Neural crest cell (in vitro differentiated cells): Measurements from ENCODE around the gene ADCK1. TPM values are rescaled to one million over a fixed set of nuclear protein-coding genes. Genes with fewer than 3 reads are reported as not detected.
"Not testable (repeated sequence)": the region's sequence is repeated elsewhere in the genome, so short reads cannot be mapped to it uniquely, and the experiment has no call there.

Experiments
- DNase-seq: peaks from one replicate; pipeline ENCODE4 v3.0.0; 2021; ENCODE audit warnings: low read depth, mixed read lengths, low spot score
- H3K27ac Mint-ChIP-seq: one replicate; pipeline ENCODE4 v1.8.0; 2021; ENCODE audit warnings: mild to moderate bottlenecking, mixed read lengths; ENCODE audit not compliant: unreplicated experiment
- H3K27me3 Mint-ChIP-seq: 2 replicates; pipeline ENCODE4 v1.8.0; 2021; ENCODE audit warnings: low read depth, mild to moderate bottlenecking, mixed read lengths
- H3K36me3 Mint-ChIP-seq: 2 replicates; pipeline ENCODE4 v1.8.0; 2021; ENCODE audit warnings: low read depth, mild to moderate bottlenecking, mixed read lengths
- H3K4me1 Mint-ChIP-seq: 2 replicates; pipeline ENCODE4 v1.8.0; 2021; ENCODE audit warnings: mixed read lengths
- H3K4me3 Mint-ChIP-seq: one replicate; pipeline ENCODE4 v1.8.0; 2021; ENCODE audit warnings: mild to moderate bottlenecking, mixed read lengths
- H3K9me3 Mint-ChIP-seq: 2 replicates; pipeline ENCODE4 v1.8.0; 2021; ENCODE audit warnings: mixed read lengths
- total RNA-seq: library from RNA; stranded (reverse); gene quantifications from 2 replicates; pipeline ENCODE4 v1.2.1, GENCODE V29; 2021
- TF ChIP-seq, protein P1 (sequence below): fragments of 200-600 bp; sonication (generic); conservative IDR thresholded peaks from 2 replicates; pipeline ENCODE4 v1.5.0; 2021; ENCODE audit warnings: antibody characterized with exemption, mild to moderate bottlenecking

Gene ADCK1
- total RNA-seq, 1 donor from 2014 or later = 9.0 TPM

DNA sequence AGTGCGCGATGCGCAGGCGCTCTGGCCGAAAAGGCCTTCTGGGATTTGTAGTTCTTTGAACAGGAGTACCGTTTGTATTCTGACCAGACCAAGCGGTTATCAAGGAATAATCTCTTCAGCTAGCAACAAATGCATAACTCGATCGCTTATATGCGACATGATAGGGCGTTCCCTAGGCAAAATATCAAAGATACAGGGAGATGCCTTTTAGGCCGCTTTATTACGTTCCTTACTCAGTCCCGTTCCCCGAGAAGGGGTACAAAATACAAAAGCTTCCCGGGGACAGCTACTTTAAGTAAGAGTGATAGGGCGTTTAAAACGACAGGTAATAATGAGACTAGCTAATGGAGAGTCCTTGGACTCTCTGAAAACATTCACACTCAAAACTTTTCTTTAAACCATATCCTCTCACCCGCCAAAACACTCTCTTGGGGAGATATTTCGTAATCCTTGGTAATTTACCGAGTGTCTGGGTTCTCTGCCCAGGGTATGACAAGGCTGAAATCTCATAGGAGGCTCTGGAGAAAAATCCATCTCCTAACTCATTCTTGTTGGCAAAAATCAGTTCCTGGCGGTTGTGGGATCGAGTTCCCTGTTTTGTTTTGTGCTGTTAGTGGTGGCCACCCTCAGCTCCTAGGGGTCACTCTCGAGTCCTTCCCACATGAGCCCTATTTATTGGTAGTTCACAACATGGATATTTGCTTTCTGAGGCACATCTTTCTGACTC is 38.5 kb upstream of the ADCK1 start:
- Mint-ChIP-seq H3K4me3 (peak overlapping the region; percentile 99), H3K27ac (peak overlapping the region; percentile 99), H3K27me3 (no peaks in the 10 kb centered on the region), H3K4me1 (peaks cover 39% of the 10 kb centered on the region), H3K36me3 (peaks cover 7% of the 10 kb centered on the region), H3K9me3 (no peaks in the 10 kb centered on the region)
- TF ChIP-seq, protein P1, sequence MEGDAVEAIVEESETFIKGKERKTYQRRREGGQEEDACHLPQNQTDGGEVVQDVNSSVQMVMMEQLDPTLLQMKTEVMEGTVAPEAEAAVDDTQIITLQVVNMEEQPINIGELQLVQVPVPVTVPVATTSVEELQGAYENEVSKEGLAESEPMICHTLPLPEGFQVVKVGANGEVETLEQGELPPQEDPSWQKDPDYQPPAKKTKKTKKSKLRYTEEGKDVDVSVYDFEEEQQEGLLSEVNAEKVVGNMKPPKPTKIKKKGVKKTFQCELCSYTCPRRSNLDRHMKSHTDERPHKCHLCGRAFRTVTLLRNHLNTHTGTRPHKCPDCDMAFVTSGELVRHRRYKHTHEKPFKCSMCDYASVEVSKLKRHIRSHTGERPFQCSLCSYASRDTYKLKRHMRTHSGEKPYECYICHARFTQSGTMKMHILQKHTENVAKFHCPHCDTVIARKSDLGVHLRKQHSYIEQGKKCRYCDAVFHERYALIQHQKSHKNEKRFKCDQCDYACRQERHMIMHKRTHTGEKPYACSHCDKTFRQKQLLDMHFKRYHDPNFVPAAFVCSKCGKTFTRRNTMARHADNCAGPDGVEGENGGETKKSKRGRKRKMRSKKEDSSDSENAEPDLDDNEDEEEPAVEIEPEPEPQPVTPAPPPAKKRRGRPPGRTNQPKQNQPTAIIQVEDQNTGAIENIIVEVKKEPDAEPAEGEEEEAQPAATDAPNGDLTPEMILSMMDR = peak; percentile 37
- DNase-seq = peak; percentile 12

DNA sequence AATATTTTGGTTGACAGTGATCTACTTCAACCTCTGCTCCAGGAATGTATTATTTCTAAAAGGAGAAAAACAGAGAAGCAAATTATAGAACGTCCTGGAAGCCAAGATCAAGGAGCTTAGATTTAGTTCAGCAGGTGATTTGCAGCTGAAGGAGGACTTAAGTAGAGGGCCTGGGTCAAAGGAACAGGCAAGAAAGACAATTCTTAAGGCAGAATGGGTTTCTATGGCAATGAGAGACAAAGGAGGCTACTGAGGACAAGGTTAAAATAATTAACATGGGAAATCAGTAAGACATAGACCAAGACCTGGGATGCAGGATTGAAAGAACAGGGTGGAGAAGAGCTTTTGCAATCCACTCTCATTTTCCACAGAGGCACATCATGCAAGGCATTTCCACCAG is 36.6 kb upstream of the ADCK1 start:
- Mint-ChIP-seq H3K4me1 (peaks cover 32% of the 10 kb centered on the region), H3K27me3 (no peaks in the 10 kb centered on the region), H3K4me3 (peak overlapping the region; percentile 34), H3K36me3 (peaks cover 4% of the 10 kb centered on the region), H3K27ac (no peak overlapping the region), H3K9me3 (no peaks in the 10 kb centered on the region)
- no peak for DNase-seq
- TF ChIP-seq, protein P1 = no peak

DNA sequence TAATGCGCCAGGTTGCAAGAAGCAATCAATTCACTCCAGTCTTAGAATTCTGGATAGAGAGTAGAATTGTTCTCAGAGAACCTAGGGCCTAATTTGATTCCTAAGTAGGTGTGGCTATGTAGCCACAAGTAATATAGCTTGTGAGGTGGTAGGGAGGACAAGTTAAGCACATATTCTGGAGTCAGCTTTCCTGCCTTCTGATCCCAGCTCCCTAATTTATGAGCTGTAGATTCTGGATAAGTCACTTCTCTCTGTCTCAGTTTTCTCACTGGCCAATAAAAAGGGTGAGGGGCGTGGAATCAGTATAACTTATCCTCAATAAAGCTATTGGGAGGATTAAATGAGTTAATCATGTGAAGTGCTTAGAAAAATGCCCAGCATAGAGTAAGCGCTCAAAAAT is 35.9 kb upstream of the ADCK1 start:
- H3K9me3 Mint-ChIP-seq = no peaks in the 10 kb centered on the region
- DNase-seq = no peak
- no peaks in the 10 kb centered on the region for H3K36me3 Mint-ChIP-seq
- H3K27ac Mint-ChIP-seq = no peak overlapping the region
- H3K27me3 Mint-ChIP-seq = no peaks in the 10 kb centered on the region
- H3K4me1 Mint-ChIP-seq = peaks cover 31% of the 10 kb centered on the region
- TF ChIP-seq, protein P1 = no peak
- no peak overlapping the region for H3K4me3 Mint-ChIP-seq

- not testable (repeated sequence) for H3K36me3 Mint-ChIP-seq, H3K9me3 Mint-ChIP-seq, H3K27me3 Mint-ChIP-seq, H3K4me3 Mint-ChIP-seq, DNase-seq, H3K4me1 Mint-ChIP-seq
- peak overlapping the region; percentile 57 for H3K27ac Mint-ChIP-seq
Measured at GRCh38 chr14:77768442-77769069, 31.4 kb upstream of the ADCK1 start.

GRCh38 chr14:77773966-77774365 is 25.9 kb upstream of the ADCK1 start:
- DNase-seq, H3K4me3 Mint-ChIP-seq, H3K36me3 Mint-ChIP-seq, H3K4me1 Mint-ChIP-seq, H3K27me3 Mint-ChIP-seq, H3K9me3 Mint-ChIP-seq: not testable (repeated sequence)
- peak overlapping the region; percentile 54 for H3K27ac Mint-ChIP-seq

DNA sequence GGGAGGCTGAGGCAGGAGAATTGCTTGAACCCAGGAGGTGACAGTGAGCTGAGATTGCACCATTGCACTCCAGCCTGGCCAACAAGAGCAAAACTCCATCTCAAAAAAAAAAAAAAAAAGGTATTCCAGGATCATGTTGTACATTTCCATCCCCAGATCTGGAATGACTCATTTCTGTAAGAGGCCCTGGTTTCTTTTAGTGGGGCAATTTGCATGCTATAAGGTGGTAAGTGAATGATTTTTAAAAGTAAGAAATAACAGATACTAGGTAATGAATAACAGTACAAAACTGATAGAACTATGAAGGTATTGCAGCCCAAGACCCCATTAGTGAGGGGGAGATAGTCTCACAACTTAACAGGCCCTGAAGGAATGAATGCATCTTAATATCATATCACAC is 17.7 kb upstream of the ADCK1 start:
- H3K4me1 Mint-ChIP-seq = peaks cover 14% of the 10 kb centered on the region
- no peaks in the 10 kb centered on the region for H3K27me3 Mint-ChIP-seq
- no peaks in the 10 kb centered on the region for H3K36me3 Mint-ChIP-seq
- DNase-seq = no peak
- H3K9me3 Mint-ChIP-seq = no peaks in the 10 kb centered on the region
- no peak overlapping the region for H3K27ac Mint-ChIP-seq
- TF ChIP-seq, protein P1 = no peak
- H3K4me3 Mint-ChIP-seq = no peak overlapping the region
